Measurements from ENCODE around the gene INPP1.
"Not testable (repeated sequence)": the region's sequence is repeated elsewhere in the genome, so short reads cannot be mapped to it uniquely, and the experiment has no call there.

Gene INPP1

GRCh38 chr2:190333928-190334327 is 9.5 kb upstream of the INPP1 start:
- DNase-seq (ENCODE audit: low read depth) = no peak

DNA sequence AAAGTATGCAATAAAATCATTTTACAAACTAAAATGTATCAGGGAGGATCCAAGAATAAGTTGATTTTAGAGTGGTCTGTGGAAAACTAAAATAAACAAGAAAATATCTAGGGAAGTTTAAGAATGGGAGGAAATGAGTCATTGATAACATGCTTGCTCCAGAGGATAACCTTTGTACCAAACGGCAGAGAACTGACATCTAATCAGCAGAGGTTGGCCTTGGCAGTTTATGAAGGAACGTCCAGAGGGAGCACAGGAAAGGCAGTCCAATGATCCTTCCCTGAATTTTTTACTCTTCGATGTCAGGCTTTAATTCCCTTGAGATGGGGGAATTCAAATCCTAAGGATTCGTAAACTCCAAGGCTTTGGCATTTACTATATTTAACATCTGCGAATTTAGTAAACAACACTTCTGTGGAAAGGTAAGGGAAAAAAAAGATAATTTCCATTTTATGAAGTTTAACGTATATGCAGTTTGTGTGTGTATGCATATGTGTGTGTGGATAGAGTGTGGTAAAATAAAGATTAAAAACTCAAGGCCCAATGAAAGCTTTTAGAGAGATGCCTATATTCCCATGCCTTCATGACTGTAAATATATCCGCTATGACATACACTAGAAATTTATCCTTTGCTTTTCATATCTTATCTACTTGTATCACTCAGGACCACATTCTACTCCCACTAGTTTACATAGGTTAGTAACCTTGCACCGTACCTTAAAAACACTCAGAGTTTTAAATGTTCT is 8.7 kb upstream of the INPP1 start:
- DNase-seq (ENCODE audit: low read depth) = no peak

- no peak for DNase-seq (ENCODE audit: low read depth)
Measured at GRCh38 chr2:190335225-190335559, 8.2 kb upstream of the INPP1 start.

- not testable (repeated sequence) for DNase-seq (ENCODE audit: low read depth)
Measured at GRCh38 chr2:190335584-190335983, 7.8 kb upstream of the INPP1 start.

GRCh38 chr2:190336420-190336819 is 7.0 kb upstream of the INPP1 start:
- DNase-seq (ENCODE audit: low read depth) = no peak

GRCh38 chr2:190338453-190338852 is 4.9 kb upstream of the INPP1 start:
- no peak for DNase-seq (ENCODE audit: low read depth)

- DNase-seq (ENCODE audit: low read depth) = no peak
Measured at GRCh38 chr2:190339394-190339793, 4.0 kb upstream of the INPP1 start.

DNA sequence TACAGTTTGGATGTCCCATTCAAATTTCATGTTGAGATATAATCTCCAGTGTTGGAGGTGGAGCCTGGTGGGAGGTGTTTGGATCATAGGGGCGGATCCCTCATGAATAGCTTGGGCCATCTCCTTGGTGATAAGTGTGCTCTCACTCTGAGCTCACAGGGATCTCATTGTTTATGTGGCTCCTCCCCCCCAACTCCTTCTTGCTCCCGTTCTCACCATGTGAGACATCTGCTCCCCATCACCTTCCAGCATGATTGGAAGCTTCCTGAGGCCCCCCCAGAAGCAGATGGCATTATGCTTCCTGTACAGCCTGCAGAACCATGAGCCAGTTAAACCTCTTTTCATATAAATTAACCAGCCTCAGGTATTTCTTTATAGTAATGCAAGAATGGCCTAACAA is 3.0 kb upstream of the INPP1 start:
- DNase-seq (ENCODE audit: low read depth) = peak; percentile 67

- no peak for DNase-seq (ENCODE audit: low read depth)
Measured at GRCh38 chr2:190342611-190343010, 778 bp upstream of the INPP1 start.

DNA sequence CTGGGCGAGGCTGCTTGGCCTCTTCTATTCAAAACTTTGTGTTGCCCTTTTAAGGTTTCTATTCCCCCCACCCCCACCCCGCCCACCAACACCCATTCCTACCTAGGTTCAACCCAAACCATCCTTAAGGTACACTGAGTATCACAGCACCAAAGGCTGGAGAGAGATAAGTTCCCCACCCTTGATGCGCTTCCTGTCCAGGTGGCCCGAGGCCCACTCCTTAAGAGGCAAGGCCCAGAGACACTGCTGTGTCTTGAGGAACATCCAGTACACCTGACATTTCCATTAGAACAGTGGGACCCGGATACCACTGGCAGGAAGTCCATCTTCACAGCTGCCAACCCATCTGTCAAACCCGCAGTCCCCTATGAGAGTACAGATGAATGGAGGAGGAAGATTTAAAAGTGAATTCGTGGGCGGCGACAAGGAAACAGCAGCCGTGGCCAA is 277 bp upstream of the INPP1 start:
- DNase-seq (ENCODE audit: low read depth) = no peak

DNA sequence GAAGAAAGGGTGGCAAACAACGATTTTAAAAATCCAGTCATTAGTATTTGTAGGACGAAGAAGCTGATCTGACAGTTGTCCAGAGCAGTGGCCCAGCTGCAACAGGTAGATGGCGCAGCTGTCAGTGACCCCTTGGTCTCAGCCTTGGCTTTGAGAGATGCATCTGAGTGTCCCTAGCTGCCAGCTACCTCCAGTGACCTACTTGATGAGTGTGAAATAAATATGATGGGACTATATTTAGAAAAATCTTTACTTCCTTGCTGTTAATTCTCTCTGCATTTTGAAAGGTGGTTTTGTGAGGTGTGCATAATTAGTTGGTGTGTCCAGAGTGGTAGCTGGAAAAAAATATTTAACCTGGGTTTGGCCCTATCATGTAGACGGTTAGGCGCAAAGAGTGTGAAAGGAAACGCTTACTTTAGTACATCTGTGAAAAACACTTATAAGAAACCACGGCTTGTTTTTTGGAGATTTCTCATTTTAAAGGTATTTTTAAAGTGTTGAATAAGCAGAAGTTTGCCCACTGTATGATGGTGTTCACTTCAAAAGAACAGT is 963 bp downstream of the INPP1 start:
- DNase-seq (ENCODE audit: low read depth) = peak; percentile 57

DNA sequence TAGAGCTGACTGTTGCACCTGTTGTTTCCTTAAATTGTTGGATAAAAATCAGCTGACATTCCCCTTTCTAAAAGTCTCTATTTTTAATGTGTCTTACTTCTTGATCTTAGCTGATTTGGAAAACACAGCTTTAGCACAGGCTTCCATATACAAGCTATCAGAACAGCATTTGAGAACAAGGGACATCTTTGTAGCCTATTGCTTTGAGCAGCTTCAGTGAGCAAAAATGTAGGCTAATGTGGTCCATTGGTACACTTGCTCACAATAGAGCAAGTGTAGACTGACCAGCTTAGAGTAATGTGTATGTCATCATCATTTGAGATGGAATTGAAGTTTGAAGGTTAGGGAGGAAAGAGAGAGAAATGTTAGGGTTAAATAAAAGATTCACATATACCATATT is 7.0 kb downstream of the INPP1 start:
- no peak for DNase-seq (ENCODE audit: low read depth)

GRCh38 chr2:190351955-190352354 is 8.6 kb downstream of the INPP1 start:
- no peak for DNase-seq (ENCODE audit: low read depth)

DNA sequence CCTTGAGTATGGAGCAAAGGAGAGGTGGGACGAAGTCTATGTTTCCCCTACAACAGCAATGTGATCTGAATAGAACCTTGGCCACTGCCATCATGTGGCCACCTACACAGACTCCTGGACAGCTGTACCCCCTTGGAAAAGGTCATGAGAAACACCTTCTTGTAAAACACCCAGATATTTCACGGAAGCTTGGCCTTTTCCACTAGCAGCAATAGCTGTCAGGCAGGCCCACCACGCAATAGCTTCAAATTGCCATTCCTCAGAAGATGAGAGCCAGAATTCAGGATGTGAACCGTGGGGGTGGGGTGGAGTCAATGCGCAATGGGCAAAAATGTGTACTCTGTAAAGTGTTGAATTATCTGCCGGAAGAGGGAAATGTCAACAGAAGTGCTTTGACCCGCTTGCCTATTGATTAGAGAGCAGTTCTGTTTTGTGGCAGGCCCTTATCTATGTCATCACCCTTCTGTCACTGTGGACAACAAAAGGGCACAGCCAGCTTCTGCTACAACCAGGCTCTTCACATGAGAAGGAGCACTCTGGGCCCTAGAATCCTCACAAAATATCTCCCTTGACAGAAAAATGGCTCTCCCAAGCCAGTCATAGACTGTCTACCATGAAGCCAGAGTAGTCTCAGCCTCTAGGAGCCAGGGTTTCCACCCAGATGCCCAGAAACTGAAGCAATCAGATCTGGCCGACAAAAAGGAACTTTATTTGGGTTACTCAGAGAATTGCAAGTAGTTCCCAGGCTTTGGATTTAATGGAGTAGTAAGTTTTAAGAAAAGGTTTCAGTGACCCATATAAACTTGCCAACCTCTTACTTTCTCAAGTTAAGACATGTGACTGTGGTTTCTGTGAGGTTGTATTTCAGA is 9.5 kb downstream of the INPP1 start:
- DNase-seq (ENCODE audit: low read depth) = no peak

DNA sequence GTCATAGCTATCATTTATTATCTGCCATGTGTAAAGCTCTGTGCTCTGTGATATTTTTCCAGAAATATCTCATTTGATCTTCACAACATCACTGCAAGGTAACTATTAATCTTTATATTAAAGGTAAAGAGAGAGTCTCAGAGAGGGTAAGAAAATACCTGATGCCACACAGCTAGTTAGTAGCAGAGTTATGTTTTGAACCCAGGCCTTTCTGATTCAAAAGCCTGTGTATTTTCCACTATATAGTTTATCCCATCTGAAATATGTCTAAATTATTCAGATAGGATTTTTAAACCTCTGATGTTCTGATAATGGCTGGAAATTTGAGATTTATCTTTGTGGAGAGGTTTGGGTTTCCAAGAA is 10.1 kb downstream of the INPP1 start:
- no peak for DNase-seq (ENCODE audit: low read depth)

DNA sequence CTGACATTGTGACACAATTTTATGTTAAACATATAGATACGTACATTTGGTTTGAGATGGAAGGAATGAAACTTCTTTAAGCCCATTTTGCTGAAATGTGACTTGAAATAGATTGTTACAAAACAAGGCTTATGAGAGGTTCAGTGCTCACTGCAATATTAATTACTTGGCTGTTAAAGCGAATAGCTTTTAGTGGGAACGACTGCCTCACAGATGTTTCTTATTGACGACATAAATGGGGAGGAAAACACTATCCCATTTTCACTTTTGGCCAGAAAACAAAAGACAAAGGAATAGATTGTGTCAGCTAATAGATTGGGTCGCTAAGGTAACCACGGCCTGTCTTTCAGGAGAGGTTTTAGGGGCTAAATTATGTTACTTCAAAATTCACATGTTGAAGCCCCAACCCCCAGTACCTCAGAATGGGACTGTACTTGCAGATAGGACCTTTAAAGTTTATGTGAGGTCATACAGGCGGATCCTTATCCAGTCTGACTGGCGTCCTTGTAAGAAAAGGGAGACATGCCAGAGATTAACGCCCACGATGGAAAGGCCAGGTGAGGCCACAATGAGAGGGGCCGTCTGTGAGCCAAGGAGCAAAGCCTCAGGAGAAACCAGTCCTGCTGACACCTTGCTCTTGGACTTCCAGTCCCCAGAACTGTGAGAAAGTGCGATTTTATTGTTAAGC is 10.8 kb downstream of the INPP1 start:
- DNase-seq (ENCODE audit: low read depth) = no peak

DNA sequence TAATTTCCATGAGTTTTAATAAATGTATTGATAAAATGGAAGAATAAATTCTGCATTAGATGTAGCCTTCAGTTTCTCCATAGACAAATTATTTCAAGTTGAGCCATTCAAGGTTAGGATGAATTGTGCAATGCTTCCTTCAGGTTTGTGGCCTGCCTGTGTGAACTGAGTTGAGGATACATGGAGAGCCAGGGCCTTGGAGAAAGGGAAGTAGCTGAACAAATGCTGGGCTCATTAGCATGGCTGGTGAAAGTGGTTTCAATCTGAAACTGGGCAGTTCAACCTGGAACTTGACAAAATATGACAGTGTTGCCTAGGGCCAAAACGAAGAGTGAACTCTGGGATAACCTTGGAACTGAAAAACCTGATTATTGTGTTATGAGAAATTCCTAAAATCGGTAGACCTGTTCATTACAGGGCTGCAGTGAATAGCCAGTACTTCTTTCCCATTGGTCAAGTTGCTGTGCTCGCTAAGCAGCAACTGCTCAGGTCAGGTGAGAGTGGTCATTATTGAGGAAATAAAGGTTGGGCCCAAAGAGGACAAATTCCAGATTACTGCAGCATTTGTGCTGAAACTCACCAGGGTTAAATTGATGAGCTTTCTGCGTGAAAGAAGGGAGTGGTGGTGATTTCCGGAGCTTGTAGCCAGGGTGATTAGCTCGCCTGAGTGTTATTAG is 12.7 kb downstream of the INPP1 start:
- DNase-seq (ENCODE audit: low read depth) = no peak

GRCh38 chr2:190357600-190357999 is 14.2 kb downstream of the INPP1 start:
- DNase-seq (ENCODE audit: low read depth) = no peak

GRCh38 chr2:190358655-190359448 is 15.5 kb downstream of the INPP1 start:
- not testable (repeated sequence) for DNase-seq (ENCODE audit: low read depth)

DNA sequence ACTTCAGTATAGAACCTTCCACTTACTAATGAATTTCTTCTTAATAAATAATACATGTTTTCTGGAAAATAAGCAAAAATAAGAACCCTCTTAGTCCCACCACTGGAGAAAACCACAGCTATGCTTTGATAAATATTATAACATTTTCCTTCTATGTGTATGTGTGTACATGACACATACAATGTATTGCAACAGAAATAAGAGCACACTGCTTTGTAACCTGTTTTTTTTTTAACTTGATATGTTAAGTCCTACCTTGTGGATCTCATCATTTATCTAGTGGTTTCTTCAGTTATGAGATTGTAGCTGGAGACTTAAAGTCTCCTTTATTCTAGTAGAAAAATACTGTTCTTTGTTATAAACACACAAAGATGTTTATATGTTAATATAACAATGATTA is 17.2 kb downstream of the INPP1 start:
- no peak for DNase-seq (ENCODE audit: low read depth)

DNA sequence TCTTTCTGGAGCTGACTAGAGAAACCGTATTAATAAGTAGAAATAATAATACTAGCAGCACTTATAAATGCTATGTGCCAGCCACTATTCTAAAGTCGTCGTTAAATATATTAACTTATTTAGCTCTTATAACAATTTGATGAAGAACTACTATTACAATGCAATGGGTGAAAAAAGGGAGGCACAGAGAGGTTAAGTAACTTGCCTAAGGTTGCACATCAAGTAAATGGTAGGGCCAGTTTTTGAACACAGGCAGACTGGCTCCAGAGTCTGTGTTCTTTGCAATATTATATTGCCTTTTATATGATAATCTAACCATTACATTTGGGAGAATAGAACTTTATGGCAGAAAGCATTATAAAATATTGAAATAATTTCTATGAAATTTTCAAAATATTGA is 17.6 kb downstream of the INPP1 start:
- no peak for DNase-seq (ENCODE audit: low read depth)

Measured in ELR (cell line).